COLO668 (cell line): Measurements from ENCODE around the gene PRODH.
"Not testable (repeated sequence)": the region's sequence is repeated elsewhere in the genome, so short reads cannot be mapped to it uniquely, and the experiment has no call there.

ENCODE experiments used
- DNase-seq: peaks from one replicate; lab custom pipeline; 2025; ENCODE audit not compliant: unreplicated experiment; lab: John Stamatoyannopoulos, UW

PRODH gene

GRCh38 chr22:18911535-18911934, 24.6 kb downstream of the PRODH start:
- not testable (repeated sequence) for DNase-seq

- no peak for DNase-seq
These were observed 26.5 kb downstream of the PRODH start for GRCh38 chr22:18909556-18909955.

- no peak for DNase-seq
These were observed 29.2 kb downstream of the PRODH start for GRCh38 chr22:18906896-18907295.

GRCh38 chr22:18906410-18906745, 29.7 kb downstream of the PRODH start:
- DNase-seq: not testable (repeated sequence)

GRCh38 chr22:18905540-18906409, 30.3 kb downstream of the PRODH start, which contains the start of gene DGCR6:
TSS of gene DGCR6 (plus strand) at chr22:18906320. CDS start at chr22:18906375, 55 bp downstream.
- DNase-seq: no peak

- not testable (repeated sequence) for DNase-seq
These were observed 39.9 kb downstream of the PRODH start for GRCh38 chr22:18896037-18896657.

GRCh38 chr22:18893775-18894174, 42.3 kb downstream of the PRODH start:
- DNase-seq: not testable (repeated sequence)

GRCh38 chr22:18890510-18891192, 45.4 kb downstream of the PRODH start:
- DNase-seq: not testable (repeated sequence)

GRCh38 chr22:18888115-18888514, 48.0 kb downstream of the PRODH start:
- no peak for DNase-seq

GRCh38 chr22:18884465-18884864, 51.6 kb downstream of the PRODH start:
- not testable (repeated sequence) for DNase-seq

GRCh38 chr22:18881260-18881659, 54.8 kb downstream of the PRODH start:
- DNase-seq: not testable (repeated sequence)
